ENCODE measurements around the gene ATP11A.

The ATP11A gene

DNA sequence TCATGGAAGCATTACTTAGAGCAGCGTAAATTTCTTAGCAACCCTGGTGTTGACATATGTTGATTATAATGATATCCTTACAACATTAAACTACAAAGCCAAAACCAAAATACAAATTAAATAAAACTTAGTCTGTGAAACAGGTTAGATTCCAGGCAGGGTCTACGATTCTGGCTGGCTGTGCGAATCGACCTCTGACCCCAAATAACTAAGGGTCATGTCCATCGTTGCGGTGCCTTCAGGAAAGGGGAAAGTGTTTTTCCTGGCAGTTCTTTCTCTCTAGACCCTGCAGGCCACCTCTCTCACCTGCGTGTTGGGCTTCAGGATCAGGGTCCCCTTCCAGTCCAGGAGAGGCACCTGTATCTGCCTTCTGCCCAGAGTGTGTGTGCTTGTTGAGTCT, 66.2 kb downstream of the ATP11A start:
- Histone ChIP-seq H3K36me3 (replicated peaks; ENCODE audit: insufficient read depth, low read length) (no peaks in the 10 kb centered on the region), H3K4me2 (ENCODE audit: low read depth, low read length) (no peak overlapping the region), H3K4me3 (ENCODE audit: low read length) (no peak overlapping the region), H3K9ac (ENCODE audit: low read length) (no peak overlapping the region), H3K27ac (ENCODE audit: low read length) (no peak overlapping the region), H3K4me1 (ENCODE audit: low read length) (no peaks in the 10 kb centered on the region), H3K9me2 (replicated peaks; ENCODE audit: insufficient read depth, low read length) (no peaks in the 10 kb centered on the region), H4K20me1 (ENCODE audit: insufficient read depth, low read length) (no peaks in the 10 kb centered on the region), H3K79me2 (ENCODE audit: low read length) (peaks cover 45% of the 10 kb centered on the region), H3K27me3 (replicated peaks; ENCODE audit: insufficient read depth, low read length) (no peaks in the 10 kb centered on the region), H2AFZ (ENCODE audit: low read length) (no peak overlapping the region), H3F3A (ENCODE audit: insufficient read depth, low read length) (no peaks in the 10 kb centered on the region), H3K9me3 (replicated peaks; ENCODE audit: insufficient read depth, low read length) (no peaks in the 10 kb centered on the region)
- DNase-seq = no peak
- TF ChIP-seq EZH2 (optimal IDR thresholded peaks at IDR 0.05; ENCODE audit: low read depth, low read length) (no peak), EZH2phosphoT487 (IDR thresholded peaks at IDR 0.05; ENCODE audit: low read length) (no peak)
- TF ChIP-seq, protein P1, sequence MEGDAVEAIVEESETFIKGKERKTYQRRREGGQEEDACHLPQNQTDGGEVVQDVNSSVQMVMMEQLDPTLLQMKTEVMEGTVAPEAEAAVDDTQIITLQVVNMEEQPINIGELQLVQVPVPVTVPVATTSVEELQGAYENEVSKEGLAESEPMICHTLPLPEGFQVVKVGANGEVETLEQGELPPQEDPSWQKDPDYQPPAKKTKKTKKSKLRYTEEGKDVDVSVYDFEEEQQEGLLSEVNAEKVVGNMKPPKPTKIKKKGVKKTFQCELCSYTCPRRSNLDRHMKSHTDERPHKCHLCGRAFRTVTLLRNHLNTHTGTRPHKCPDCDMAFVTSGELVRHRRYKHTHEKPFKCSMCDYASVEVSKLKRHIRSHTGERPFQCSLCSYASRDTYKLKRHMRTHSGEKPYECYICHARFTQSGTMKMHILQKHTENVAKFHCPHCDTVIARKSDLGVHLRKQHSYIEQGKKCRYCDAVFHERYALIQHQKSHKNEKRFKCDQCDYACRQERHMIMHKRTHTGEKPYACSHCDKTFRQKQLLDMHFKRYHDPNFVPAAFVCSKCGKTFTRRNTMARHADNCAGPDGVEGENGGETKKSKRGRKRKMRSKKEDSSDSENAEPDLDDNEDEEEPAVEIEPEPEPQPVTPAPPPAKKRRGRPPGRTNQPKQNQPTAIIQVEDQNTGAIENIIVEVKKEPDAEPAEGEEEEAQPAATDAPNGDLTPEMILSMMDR (IDR thresholded peaks at IDR 0.05; ENCODE audit: low read length) = no peak

DNA sequence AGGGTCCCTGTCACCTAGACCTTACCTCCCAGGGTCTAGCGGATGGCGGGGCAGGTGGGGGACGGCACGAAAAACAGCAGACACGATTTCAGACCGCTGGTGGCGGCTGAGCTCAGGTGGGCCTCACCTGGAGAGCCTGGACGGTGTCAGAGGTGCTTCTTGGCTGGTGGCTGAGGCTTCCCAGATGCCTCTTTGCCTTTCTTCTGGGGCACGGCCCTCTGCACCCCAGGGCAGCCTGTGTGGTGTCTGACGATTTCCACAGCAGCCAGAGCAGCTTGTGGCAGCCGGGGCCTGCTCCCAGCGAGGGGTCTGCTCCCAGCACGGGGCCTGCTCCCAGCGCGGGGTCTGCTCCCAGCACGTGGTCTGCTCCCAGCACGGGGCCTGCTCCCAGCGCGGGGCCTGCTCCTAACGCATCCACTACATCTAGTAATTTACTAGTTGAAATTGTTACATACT, 66.7 kb downstream of the ATP11A start:
- H3K4me2 ChIP-seq (ENCODE audit: low read depth, low read length) = no peak overlapping the region
- H3K79me2 ChIP-seq (ENCODE audit: low read length) = peaks cover 43% of the 10 kb centered on the region
- DNase-seq = no peak
- TF ChIP-seq, protein P1 (IDR thresholded peaks at IDR 0.05; ENCODE audit: low read length) = no peak
- TF ChIP-seq EZH2 (optimal IDR thresholded peaks at IDR 0.05; ENCODE audit: low read depth, low read length) = no peak
- TF ChIP-seq EZH2phosphoT487 (IDR thresholded peaks at IDR 0.05; ENCODE audit: low read length) = no peak
- H3K9me2 ChIP-seq (replicated peaks; ENCODE audit: insufficient read depth, low read length) = no peaks in the 10 kb centered on the region
- no peaks in the 10 kb centered on the region for H3K9me3 ChIP-seq (replicated peaks; ENCODE audit: insufficient read depth, low read length)
- no peak overlapping the region for H3K9ac ChIP-seq (ENCODE audit: low read length)
- no peak overlapping the region for H3K4me3 ChIP-seq (ENCODE audit: low read length)
- H3K27ac ChIP-seq (ENCODE audit: low read length) = no peak overlapping the region
- H2AFZ ChIP-seq (ENCODE audit: low read length) = no peak overlapping the region
- no peaks in the 10 kb centered on the region for H4K20me1 ChIP-seq (ENCODE audit: insufficient read depth, low read length)
- H3K27me3 ChIP-seq (replicated peaks; ENCODE audit: insufficient read depth, low read length) = no peaks in the 10 kb centered on the region
- H3K4me1 ChIP-seq (ENCODE audit: low read length) = no peaks in the 10 kb centered on the region
- H3K36me3 ChIP-seq (replicated peaks; ENCODE audit: insufficient read depth, low read length) = no peaks in the 10 kb centered on the region
- H3F3A ChIP-seq (ENCODE audit: insufficient read depth, low read length) = no peaks in the 10 kb centered on the region

DNA sequence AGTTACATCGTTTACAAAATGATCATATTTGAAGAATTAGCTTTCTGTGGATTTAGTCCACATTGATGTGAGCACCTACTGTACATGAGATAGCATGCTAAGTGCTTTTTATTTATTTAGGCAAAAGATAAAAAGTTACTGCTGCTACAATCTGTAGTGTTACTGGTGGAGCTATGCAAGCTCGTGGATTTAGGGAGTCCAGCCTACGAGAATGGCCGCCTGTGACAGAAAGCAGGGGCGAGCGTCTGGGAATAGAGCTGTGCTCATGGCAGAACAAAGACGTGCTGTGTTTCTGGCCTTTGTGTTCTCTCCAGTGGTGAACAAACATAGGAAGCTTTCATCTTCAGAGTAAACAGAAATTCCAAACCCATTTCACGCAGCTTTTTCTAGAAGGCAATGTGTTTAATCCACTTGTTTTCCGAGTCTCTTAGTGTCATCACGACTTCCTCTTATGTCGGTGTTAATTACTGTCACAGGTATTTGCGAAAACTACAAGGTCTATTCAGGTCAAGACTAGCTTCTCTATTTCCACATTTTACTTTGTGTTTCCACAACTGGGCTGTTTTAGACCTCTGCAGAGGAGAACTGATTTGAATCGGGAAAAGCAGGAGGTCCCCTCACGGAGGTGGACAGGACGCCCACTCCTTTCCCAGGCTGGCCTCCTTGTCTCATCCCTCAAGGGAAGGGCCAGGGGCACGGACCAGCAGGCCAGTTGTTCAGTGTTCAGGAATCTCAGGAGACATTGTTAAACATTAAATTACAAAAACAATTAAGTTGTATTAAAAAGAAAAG, 67.3 kb downstream of the ATP11A start:
- Histone ChIP-seq H4K20me1 (ENCODE audit: insufficient read depth, low read length) (no peaks in the 10 kb centered on the region), H3K36me3 (replicated peaks; ENCODE audit: insufficient read depth, low read length) (no peaks in the 10 kb centered on the region), H3F3A (ENCODE audit: insufficient read depth, low read length) (no peaks in the 10 kb centered on the region), H3K79me2 (ENCODE audit: low read length) (peaks cover 37% of the 10 kb centered on the region), H3K4me2 (ENCODE audit: low read depth, low read length) (no peak overlapping the region), H3K9ac (ENCODE audit: low read length) (no peak overlapping the region), H3K9me2 (replicated peaks; ENCODE audit: insufficient read depth, low read length) (no peaks in the 10 kb centered on the region), H3K9me3 (replicated peaks; ENCODE audit: insufficient read depth, low read length) (no peaks in the 10 kb centered on the region), H2AFZ (ENCODE audit: low read length) (no peak overlapping the region), H3K4me1 (ENCODE audit: low read length) (no peaks in the 10 kb centered on the region), H3K27ac (ENCODE audit: low read length) (no peak overlapping the region), H3K27me3 (replicated peaks; ENCODE audit: insufficient read depth, low read length) (no peaks in the 10 kb centered on the region), H3K4me3 (ENCODE audit: low read length) (no peak overlapping the region)
- DNase-seq = no peak
- no peak for TF ChIP-seq EZH2phosphoT487 (IDR thresholded peaks at IDR 0.05; ENCODE audit: low read length)

GRCh38 chr13:112757759-112758086, 67.9 kb downstream of the ATP11A start:
- H3K9me3 ChIP-seq (replicated peaks; ENCODE audit: insufficient read depth, low read length) = no peaks in the 10 kb centered on the region
- H3K9me2 ChIP-seq (replicated peaks; ENCODE audit: insufficient read depth, low read length) = no peaks in the 10 kb centered on the region
- no peak overlapping the region for H3K27ac ChIP-seq (ENCODE audit: low read length)
- H2AFZ ChIP-seq (ENCODE audit: low read length) = no peak overlapping the region
- TF ChIP-seq, protein P1 (IDR thresholded peaks at IDR 0.05; ENCODE audit: low read length) = no peak
- TF ChIP-seq EZH2 (optimal IDR thresholded peaks at IDR 0.05; ENCODE audit: low read depth, low read length) (no peak), EZH2phosphoT487 (IDR thresholded peaks at IDR 0.05; ENCODE audit: low read length) (no peak)
- no peak overlapping the region for H3K9ac ChIP-seq (ENCODE audit: low read length)
- H3K36me3 ChIP-seq (replicated peaks; ENCODE audit: insufficient read depth, low read length) = no peaks in the 10 kb centered on the region
- H3K79me2 ChIP-seq (ENCODE audit: low read length) = peaks cover 31% of the 10 kb centered on the region
- H3K4me2 ChIP-seq (ENCODE audit: low read depth, low read length) = no peak overlapping the region
- no peak overlapping the region for H3K4me3 ChIP-seq (ENCODE audit: low read length)
- DNase-seq = no peak
- H3K4me1 ChIP-seq (ENCODE audit: low read length) = no peaks in the 10 kb centered on the region
- H3K27me3 ChIP-seq (replicated peaks; ENCODE audit: insufficient read depth, low read length) = no peaks in the 10 kb centered on the region
- H4K20me1 ChIP-seq (ENCODE audit: insufficient read depth, low read length) = no peaks in the 10 kb centered on the region
- no peaks in the 10 kb centered on the region for H3F3A ChIP-seq (ENCODE audit: insufficient read depth, low read length)
